Measurements from ENCODE around the gene ABCA7.

- TF ChIP-seq POLR2A (IDR thresholded peaks at IDR 0.05) (no peak), CTCF (IDR thresholded peaks at IDR 0.05) (no peak)
Observed at GRCh38 chr19:991174-991931, 48.6 kb upstream of the ABCA7 start.

All from testis (tissue), 2 donors.